ENCODE data around the gene PTBP1. TPM values are rescaled to one million over a fixed set of nuclear protein-coding genes. Genes with fewer than 3 reads are reported as not detected.

Gene PTBP1
- total and polyA plus RNA-seq, 9 of the 15 experiments (the other 6 are each of a cell fraction or from before 2014, with no cell fraction given): 14.0 to 759 (median 234) TPM

GRCh38 chr19:751501-752341 lies 45.5 kb upstream of the PTBP1 start (continued):
- TF ChIP-seq GTF3C2 (IDR thresholded peaks at IDR 0.05; ENCODE audit: borderline replicate concordance, extremely low read depth, insufficient read length): peak; percentile 25
- TF ChIP-seq HMGN3 (IDR thresholded peaks at IDR 0.05; ENCODE audit: borderline replicate concordance, extremely low read depth, insufficient read length, low read depth, low read length): no peak
- TF ChIP-seq SOX6 (IDR thresholded peaks at IDR 0.05): no peak
- no peak for TF ChIP-seq JUND (IDR thresholded peaks at IDR 0.05; ENCODE audit: borderline replicate concordance, low read depth, low read length)
- TF ChIP-seq JUND (tag; IDR thresholded peaks at IDR 0.05; ENCODE audit: borderline replicate concordance, low read depth, low read length): no peak
- no peak for TF ChIP-seq ETV5 (CRISPR knock-in tag; IDR thresholded peaks at IDR 0.05; ENCODE audit: low read depth)

Measured in K562 (cell line).